Chondrocyte (in vitro differentiated cells): ENCODE measurements around the gene NAPA. TPM values are rescaled to one million over a fixed set of nuclear protein-coding genes. Genes with fewer than 3 reads are reported as not detected.
A peak's percentile ranks its signal among the peaks of the same experiment; 100 is the strongest.

Source experiments
- DNase-seq: peaks from one replicate; pipeline ENCODE4 v3.0.0; 2021; ENCODE audit warnings: mixed read lengths, low spot score
- H3K27ac Mint-ChIP-seq: one replicate; pipeline ENCODE4 v1.8.0; 2021; ENCODE audit warnings: mild to moderate bottlenecking, moderate library complexity, mixed read lengths; ENCODE audit not compliant: unreplicated experiment
- H3K27me3 Mint-ChIP-seq: 2 replicates; pipeline ENCODE4 v1.8.0; 2021; ENCODE audit warnings: low read depth, mixed read lengths
- H3K36me3 Mint-ChIP-seq: 2 replicates; pipeline ENCODE4 v1.8.0; 2021; ENCODE audit warnings: low read depth, mixed read lengths
- H3K4me1 Mint-ChIP-seq: 2 replicates; pipeline ENCODE4 v1.8.0; 2021; ENCODE audit warnings: low read depth, mild to moderate bottlenecking, mixed read lengths
- H3K4me3 Mint-ChIP-seq: one replicate; pipeline ENCODE4 v1.8.0; 2021; ENCODE audit warnings: mild to moderate bottlenecking, moderate library complexity, mixed read lengths; ENCODE audit not compliant: unreplicated experiment
- H3K9me3 Mint-ChIP-seq: 2 replicates; pipeline ENCODE4 v1.8.0; 2021; ENCODE audit warnings: low read depth, mixed read lengths
- total RNA-seq: library from RNA; stranded (reverse); gene quantifications from 3 replicates; pipeline ENCODE4 v1.2.1, GENCODE V29; 2021
- TF ChIP-seq, protein P1 (sequence below): fragments of 200-600 bp; sonication (generic); IDR thresholded peaks from 2 replicates; pipeline ENCODE4 v1.5.0; 2021; ENCODE audit warnings: antibody characterized with exemption, mild to moderate bottlenecking, moderate library complexity

NAPA gene
- total RNA-seq, 1 donor from 2014 or later = 88.8 TPM

GRCh38 chr19:47542030-47542475 lies 27.2 kb upstream of the NAPA start:
- H3K4me1 Mint-ChIP-seq = no peaks in the 10 kb centered on the region
- H3K27me3 Mint-ChIP-seq = peaks cover 15% of the 10 kb centered on the region
- no peaks in the 10 kb centered on the region for H3K9me3 Mint-ChIP-seq
- H3K27ac Mint-ChIP-seq = no peak overlapping the region
- H3K36me3 Mint-ChIP-seq = no peaks in the 10 kb centered on the region
- no peak for DNase-seq
- no peak overlapping the region for H3K4me3 Mint-ChIP-seq
- TF ChIP-seq, protein P1, sequence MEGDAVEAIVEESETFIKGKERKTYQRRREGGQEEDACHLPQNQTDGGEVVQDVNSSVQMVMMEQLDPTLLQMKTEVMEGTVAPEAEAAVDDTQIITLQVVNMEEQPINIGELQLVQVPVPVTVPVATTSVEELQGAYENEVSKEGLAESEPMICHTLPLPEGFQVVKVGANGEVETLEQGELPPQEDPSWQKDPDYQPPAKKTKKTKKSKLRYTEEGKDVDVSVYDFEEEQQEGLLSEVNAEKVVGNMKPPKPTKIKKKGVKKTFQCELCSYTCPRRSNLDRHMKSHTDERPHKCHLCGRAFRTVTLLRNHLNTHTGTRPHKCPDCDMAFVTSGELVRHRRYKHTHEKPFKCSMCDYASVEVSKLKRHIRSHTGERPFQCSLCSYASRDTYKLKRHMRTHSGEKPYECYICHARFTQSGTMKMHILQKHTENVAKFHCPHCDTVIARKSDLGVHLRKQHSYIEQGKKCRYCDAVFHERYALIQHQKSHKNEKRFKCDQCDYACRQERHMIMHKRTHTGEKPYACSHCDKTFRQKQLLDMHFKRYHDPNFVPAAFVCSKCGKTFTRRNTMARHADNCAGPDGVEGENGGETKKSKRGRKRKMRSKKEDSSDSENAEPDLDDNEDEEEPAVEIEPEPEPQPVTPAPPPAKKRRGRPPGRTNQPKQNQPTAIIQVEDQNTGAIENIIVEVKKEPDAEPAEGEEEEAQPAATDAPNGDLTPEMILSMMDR = no peak

DNA sequence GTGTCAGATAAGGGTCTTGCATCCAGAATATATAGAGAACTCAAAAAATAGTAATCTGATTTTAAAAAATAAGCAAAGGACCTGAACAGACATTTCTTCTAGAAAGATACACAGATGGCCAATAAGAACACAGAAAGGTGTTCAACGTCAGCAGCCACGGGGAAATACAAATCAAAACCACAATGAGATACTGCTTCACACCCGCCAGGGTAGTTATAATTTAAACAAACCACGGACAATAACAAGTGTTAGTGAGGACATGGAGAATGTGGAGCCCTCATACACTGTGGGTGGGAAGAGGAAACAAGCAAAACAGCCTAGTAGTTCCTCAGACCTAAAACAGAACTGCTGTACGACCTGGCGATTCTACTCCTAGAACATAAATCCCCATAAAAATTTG lies 26.7 kb upstream of the NAPA start:
- no peaks in the 10 kb centered on the region for H3K4me1 Mint-ChIP-seq
- no peak overlapping the region for H3K27ac Mint-ChIP-seq
- TF ChIP-seq, protein P1 = no peak
- no peaks in the 10 kb centered on the region for H3K36me3 Mint-ChIP-seq
- H3K9me3 Mint-ChIP-seq = no peaks in the 10 kb centered on the region
- no peak for DNase-seq
- no peak overlapping the region for H3K4me3 Mint-ChIP-seq
- H3K27me3 Mint-ChIP-seq = peaks cover 11% of the 10 kb centered on the region

DNA sequence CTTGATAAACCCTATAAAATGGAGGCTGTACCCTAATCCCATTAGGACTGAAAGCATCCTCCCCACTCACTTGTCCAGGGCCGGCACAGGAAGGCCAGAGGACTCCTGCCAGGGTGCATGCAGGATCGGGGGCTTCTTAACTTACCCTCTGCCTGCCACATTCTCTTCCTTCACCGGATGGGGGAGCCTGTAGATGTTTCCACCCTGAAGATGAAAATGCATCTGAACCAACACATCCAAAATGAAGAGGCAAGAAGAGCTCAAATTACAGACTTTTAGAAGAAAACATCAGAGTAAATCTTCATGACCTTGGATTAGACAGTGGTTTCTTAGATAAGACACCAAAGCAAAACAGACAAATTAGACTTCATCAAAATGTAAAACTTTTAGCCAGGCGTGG lies 25.9 kb upstream of the NAPA start:
- H3K9me3 Mint-ChIP-seq = no peaks in the 10 kb centered on the region
- no peak for DNase-seq
- no peak overlapping the region for H3K4me3 Mint-ChIP-seq
- no peak overlapping the region for H3K27ac Mint-ChIP-seq
- TF ChIP-seq, protein P1 = peak; percentile 72
- no peaks in the 10 kb centered on the region for H3K4me1 Mint-ChIP-seq
- H3K36me3 Mint-ChIP-seq = no peaks in the 10 kb centered on the region
- peaks cover 11% of the 10 kb centered on the region for H3K27me3 Mint-ChIP-seq

GRCh38 chr19:47539747-47540311 lies 25.0 kb upstream of the NAPA start:
- H3K4me3 Mint-ChIP-seq = no peak overlapping the region
- H3K27me3 Mint-ChIP-seq = peaks cover 11% of the 10 kb centered on the region
- no peaks in the 10 kb centered on the region for H3K4me1 Mint-ChIP-seq
- DNase-seq = no peak
- H3K36me3 Mint-ChIP-seq = peaks cover 1% of the 10 kb centered on the region
- no peak overlapping the region for H3K27ac Mint-ChIP-seq
- TF ChIP-seq, protein P1 = no peak
- no peaks in the 10 kb centered on the region for H3K9me3 Mint-ChIP-seq

DNA sequence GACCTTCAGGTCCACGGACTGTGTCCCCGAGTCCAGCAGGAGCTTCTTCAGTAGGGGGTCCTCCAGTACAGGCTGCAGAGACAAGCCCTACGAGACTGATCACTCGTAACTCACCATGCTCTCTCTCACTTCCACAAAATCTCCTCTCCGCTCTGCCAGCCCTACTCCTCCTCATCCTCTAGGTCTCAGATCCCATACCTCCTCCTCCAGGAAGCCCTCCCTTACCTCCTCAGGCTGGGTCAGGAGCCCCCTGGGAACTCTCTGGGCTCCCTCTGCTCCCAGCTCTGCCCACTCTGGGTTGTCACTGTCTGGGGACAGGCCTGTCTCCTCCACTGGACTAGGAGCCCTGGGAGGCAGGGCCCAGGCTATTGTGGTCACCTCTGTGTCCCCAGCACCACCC lies 23.9 kb upstream of the NAPA start:
- Mint-ChIP-seq H3K27ac (no peak overlapping the region), H3K36me3 (peaks cover 1% of the 10 kb centered on the region), H3K9me3 (no peaks in the 10 kb centered on the region), H3K27me3 (peaks cover 11% of the 10 kb centered on the region), H3K4me1 (no peaks in the 10 kb centered on the region), H3K4me3 (no peak overlapping the region)
- DNase-seq = no peak
- TF ChIP-seq, protein P1 = no peak
